Measurements from ENCODE around the gene TMEM126B.

Gene TMEM126B

GRCh38 chr11:85685125-85685819 lies 56.9 kb downstream of the TMEM126B start:
- DNase-seq: no peak

GRCh38 chr11:85685820-85686459 lies 57.5 kb downstream of the TMEM126B start, which contains the start of gene CCDC89:
CCDC89 (minus strand) TSS chr11:85686195; CDS start chr11:85686130, 65 bp downstream.
- DNase-seq: peak; percentile 20 to 26

Measured in NCI-H526 (cell line).